ENCODE measurements around the gene TEAD4. TPM values are rescaled to one million over a fixed set of nuclear protein-coding genes. Genes with fewer than 3 reads are reported as not detected.

Gene TEAD4
- total RNA-seq, 2 experiments from 2014 or later: not detected

DNA sequence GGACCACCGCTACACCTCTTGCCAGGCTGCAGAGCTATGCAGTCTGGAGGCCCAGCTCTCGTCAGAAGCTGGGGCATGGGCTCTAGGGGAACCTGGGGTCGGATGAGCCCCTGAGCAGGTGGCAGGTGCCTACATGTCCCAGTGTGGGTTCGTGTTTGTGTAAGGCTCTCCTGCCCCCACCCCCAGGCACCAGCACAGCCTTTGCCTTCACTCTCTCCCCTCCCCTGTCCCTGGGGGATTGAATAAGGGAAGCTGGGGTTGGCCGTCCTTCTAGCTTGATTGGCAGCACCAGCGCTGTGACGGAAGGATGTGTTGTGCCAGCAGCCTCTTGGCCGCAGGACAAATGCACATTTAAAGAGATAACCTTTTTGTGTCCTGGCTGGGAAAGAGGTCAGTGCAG lies 83.2 kb downstream of the TEAD4 start:
- H3K79me2 ChIP-seq (ENCODE audit: insufficient read depth, low read depth, low read length): no peaks in the 10 kb centered on the region
- peak overlapping the region; percentile 57 for H3K4me2 ChIP-seq (ENCODE audit: low read length)
- H3K27ac ChIP-seq (ENCODE audit: low read depth, low read length, poor library complexity, severe bottlenecking): peak overlapping the region; percentile 12
- no peaks in the 10 kb centered on the region for H4K20me1 ChIP-seq (ENCODE audit: insufficient read depth, low read length)
- ChIA-PET POLR2A (interaction anchor here (1.6 kb wide), 1 partner anchor 11 kb away, joined by 5 read pairs; no protein-coding TSS in a partner anchor), CTCF (ENCODE audit: unreplicated experiment) (no interaction called here)
- peak; percentile 87 for DNase-seq (ENCODE audit: low spot score)
- no TSS peak for BruUV-seq (replicated peaks)
- H3K9me3 ChIP-seq (ENCODE audit: low read length): no peaks in the 10 kb centered on the region
- H2AFZ ChIP-seq (ENCODE audit: low read length): peak overlapping the region; percentile 25; the same call in 1 of the 2 replicates
- intact Hi-C loops (cut with micrococcal nuclease; ENCODE audit: unreplicated experiment): loop anchor here (5.0 kb wide), 1 partner anchor 195 kb away; no protein-coding TSS in a partner anchor
- no peaks in the 10 kb centered on the region for H3K9me2 ChIP-seq (ENCODE audit: insufficient read depth, low read length)
- TF ChIP-seq EZH2phosphoT487 (IDR thresholded peaks at IDR 0.05; ENCODE audit: borderline replicate concordance, low read depth, low read length): no peak
- TF ChIP-seq, protein P1, sequence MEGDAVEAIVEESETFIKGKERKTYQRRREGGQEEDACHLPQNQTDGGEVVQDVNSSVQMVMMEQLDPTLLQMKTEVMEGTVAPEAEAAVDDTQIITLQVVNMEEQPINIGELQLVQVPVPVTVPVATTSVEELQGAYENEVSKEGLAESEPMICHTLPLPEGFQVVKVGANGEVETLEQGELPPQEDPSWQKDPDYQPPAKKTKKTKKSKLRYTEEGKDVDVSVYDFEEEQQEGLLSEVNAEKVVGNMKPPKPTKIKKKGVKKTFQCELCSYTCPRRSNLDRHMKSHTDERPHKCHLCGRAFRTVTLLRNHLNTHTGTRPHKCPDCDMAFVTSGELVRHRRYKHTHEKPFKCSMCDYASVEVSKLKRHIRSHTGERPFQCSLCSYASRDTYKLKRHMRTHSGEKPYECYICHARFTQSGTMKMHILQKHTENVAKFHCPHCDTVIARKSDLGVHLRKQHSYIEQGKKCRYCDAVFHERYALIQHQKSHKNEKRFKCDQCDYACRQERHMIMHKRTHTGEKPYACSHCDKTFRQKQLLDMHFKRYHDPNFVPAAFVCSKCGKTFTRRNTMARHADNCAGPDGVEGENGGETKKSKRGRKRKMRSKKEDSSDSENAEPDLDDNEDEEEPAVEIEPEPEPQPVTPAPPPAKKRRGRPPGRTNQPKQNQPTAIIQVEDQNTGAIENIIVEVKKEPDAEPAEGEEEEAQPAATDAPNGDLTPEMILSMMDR (conservative IDR thresholded peaks at IDR 0.05; ENCODE audit: low read length): no peak
- peak overlapping the region; percentile 18 for H3K4me3 ChIP-seq (ENCODE audit: low read depth, low read length, poor library complexity, severe bottlenecking)
- peaks cover 16% of the 10 kb centered on the region for H3K4me1 ChIP-seq (ENCODE audit: insufficient read depth, low read length, poor library complexity, severe bottlenecking)
- no peaks in the 10 kb centered on the region for H3K36me3 ChIP-seq (ENCODE audit: insufficient read depth, low read length)

DNA sequence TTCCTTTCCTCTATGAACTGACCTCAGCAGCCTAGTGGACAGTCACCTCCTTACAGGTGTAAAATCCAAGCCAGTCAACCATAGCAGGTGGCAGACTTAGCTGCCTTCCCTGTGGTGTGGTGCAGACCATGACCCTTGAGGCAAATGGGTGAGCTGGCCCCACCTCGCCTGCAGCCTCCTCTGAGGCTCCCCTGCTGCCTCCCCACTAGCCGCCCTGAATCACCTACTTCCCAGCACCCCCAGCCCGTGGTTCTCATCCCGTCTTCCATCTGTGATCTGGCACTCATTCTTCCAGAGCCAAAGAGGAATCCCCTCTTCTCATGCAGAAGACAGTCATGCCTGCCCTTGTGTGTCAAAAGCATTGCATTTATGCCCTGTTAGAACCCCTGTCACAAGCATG lies 83.6 kb downstream of the TEAD4 start:
- H3K36me3 ChIP-seq (ENCODE audit: insufficient read depth, low read length): no peaks in the 10 kb centered on the region
- POLR2A ChIA-PET: no interaction called here
- no peak overlapping the region for H3K4me3 ChIP-seq (ENCODE audit: low read depth, low read length, poor library complexity, severe bottlenecking)
- DNase-seq (ENCODE audit: low spot score): no peak
- peak overlapping the region; percentile 25; the same call in 1 of the 2 replicates for H2AFZ ChIP-seq (ENCODE audit: low read length)
- no peak for TF ChIP-seq EZH2phosphoT487 (IDR thresholded peaks at IDR 0.05; ENCODE audit: borderline replicate concordance, low read depth, low read length)
- TF ChIP-seq, protein P1 (conservative IDR thresholded peaks at IDR 0.05; ENCODE audit: low read length): no peak
- H3K79me2 ChIP-seq (ENCODE audit: insufficient read depth, low read depth, low read length): no peaks in the 10 kb centered on the region
- intact Hi-C loops (cut with micrococcal nuclease; ENCODE audit: unreplicated experiment): loop anchor here (5.0 kb wide), 1 partner anchor 196 kb away; no protein-coding TSS in a partner anchor
- peak overlapping the region; percentile 12 for H3K27ac ChIP-seq (ENCODE audit: low read depth, low read length, poor library complexity, severe bottlenecking)
- peaks cover 16% of the 10 kb centered on the region for H3K4me1 ChIP-seq (ENCODE audit: insufficient read depth, low read length, poor library complexity, severe bottlenecking)
- CTCF ChIA-PET (ENCODE audit: unreplicated experiment): no interaction called here
- no peaks in the 10 kb centered on the region for H3K9me2 ChIP-seq (ENCODE audit: insufficient read depth, low read length)
- H3K9me3 ChIP-seq (ENCODE audit: low read length): no peaks in the 10 kb centered on the region
- H3K4me2 ChIP-seq (ENCODE audit: low read length): peak overlapping the region; percentile 57
- H4K20me1 ChIP-seq (ENCODE audit: insufficient read depth, low read length): no peaks in the 10 kb centered on the region
- BruUV-seq (replicated peaks): no TSS peak

DNA sequence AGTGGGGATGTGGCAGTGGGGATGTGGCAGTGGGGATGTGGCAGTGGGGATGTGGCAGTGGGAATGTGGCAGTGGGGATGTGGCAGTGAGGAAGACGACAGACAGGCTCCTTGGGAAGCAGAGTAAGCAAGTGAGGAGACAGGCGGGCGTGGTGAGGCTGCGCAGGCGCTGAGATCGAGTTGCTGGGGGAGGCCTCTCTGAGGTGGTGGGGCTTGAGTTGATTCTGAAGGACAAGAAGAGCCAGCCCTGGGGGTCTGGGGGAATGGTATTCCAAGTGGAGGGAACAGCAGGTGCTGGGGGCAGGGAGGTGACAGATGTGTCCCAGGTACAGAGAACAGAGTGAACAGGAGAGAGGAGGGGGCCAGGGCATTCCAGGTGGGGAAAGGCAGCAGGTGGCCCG lies 84.2 kb downstream of the TEAD4 start:
- no peaks in the 10 kb centered on the region for H4K20me1 ChIP-seq (ENCODE audit: insufficient read depth, low read length)
- CTCF ChIA-PET (ENCODE audit: unreplicated experiment): no interaction called here
- intact Hi-C loops (cut with micrococcal nuclease; ENCODE audit: unreplicated experiment): loop anchor here (5.0 kb wide), 1 partner anchor 196 kb away; no protein-coding TSS in a partner anchor
- H3K79me2 ChIP-seq (ENCODE audit: insufficient read depth, low read depth, low read length): no peaks in the 10 kb centered on the region
- no peaks in the 10 kb centered on the region for H3K9me3 ChIP-seq (ENCODE audit: low read length)
- no peak overlapping the region for H2AFZ ChIP-seq (ENCODE audit: low read length)
- H3K4me2 ChIP-seq (ENCODE audit: low read length): no peak overlapping the region
- H3K27ac ChIP-seq (ENCODE audit: low read depth, low read length, poor library complexity, severe bottlenecking): no peak overlapping the region
- no peaks in the 10 kb centered on the region for H3K9me2 ChIP-seq (ENCODE audit: insufficient read depth, low read length)
- DNase-seq (ENCODE audit: low spot score): no peak
- TF ChIP-seq, protein P1 (conservative IDR thresholded peaks at IDR 0.05; ENCODE audit: low read length): no peak
- peaks cover 16% of the 10 kb centered on the region for H3K4me1 ChIP-seq (ENCODE audit: insufficient read depth, low read length, poor library complexity, severe bottlenecking)
- POLR2A ChIA-PET: no interaction called here
- BruUV-seq (replicated peaks): no TSS peak
- H3K36me3 ChIP-seq (ENCODE audit: insufficient read depth, low read length): no peaks in the 10 kb centered on the region
- no peak overlapping the region for H3K4me3 ChIP-seq (ENCODE audit: low read depth, low read length, poor library complexity, severe bottlenecking)

Measured in OCI-LY7 (cell line).